Posterior cingulate gyrus (tissue), 11 donors: ENCODE measurements around the gene NCK2.

Experiments used
- DNase-seq, 10 donors: peaks; one replicate each; pipeline versions ENCODE4 v3.0.0 to v3.0.0-alpha.2; 2020 to 2021; ENCODE audit warnings: mixed read lengths in 3 of 10
- intact Hi-C: fragments of 100-400 bp; cut with DNase I; formaldehyde crosslinking; loops from one replicate; pipeline ENCODE4 v1.15.1; 2023

NCK2 gene

DNA sequence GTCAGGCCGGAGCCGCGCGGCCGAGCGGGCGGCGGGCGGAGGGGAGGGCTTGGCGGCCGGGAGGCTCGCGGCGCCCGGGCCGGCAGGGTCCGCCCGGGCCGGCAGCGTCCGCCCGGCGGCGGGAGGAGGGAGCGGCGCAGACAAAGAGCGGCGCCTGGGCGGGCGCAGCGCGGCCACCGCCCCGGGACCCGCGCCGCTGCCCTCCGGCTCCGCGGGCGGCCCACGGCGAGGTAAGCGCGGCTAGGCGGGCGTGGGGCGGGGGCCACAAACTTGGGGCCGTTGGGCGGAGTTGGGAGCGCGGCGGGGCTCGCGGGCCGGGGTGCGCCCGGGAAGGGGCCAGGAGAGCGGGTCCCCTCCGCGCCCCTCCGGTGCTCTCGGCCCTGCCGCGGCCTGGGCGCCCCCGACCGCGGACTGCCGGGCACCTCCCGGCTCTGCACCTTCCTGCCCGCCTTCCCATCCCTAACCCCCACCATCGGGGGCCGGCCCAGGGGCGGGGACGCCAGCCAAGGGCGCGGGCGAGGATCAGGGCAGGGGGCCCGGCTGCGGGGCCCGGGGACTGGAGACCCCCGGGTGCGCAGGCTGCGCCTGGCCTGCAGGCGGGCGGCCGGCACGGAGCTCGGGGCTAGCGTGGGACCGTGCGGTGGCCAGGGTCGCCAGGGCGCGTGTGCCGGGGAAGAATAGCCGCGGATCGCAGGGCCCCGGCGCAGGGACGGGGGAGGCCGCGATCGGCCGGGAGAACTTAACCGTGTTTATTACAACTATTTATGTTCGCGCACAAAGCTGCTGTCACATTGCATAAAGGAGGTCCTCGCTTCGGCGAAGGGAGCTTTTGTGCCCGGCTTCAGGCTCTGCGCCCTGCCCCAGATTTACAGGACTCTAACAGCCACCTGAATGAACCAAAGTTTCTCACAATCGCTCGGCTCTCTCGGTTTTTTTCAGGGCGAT, at the start of gene NCK2:
Gene NCK2 (plus strand): TSS at position 4 of the 945 bp plus-strand sequence. CDS start 110,152 bp downstream, outside the sequence.
- intact Hi-C loops = no loop called here
- peak in 3 of 10 donors; percentile 28 to 86 (median 72) for DNase-seq

DNA sequence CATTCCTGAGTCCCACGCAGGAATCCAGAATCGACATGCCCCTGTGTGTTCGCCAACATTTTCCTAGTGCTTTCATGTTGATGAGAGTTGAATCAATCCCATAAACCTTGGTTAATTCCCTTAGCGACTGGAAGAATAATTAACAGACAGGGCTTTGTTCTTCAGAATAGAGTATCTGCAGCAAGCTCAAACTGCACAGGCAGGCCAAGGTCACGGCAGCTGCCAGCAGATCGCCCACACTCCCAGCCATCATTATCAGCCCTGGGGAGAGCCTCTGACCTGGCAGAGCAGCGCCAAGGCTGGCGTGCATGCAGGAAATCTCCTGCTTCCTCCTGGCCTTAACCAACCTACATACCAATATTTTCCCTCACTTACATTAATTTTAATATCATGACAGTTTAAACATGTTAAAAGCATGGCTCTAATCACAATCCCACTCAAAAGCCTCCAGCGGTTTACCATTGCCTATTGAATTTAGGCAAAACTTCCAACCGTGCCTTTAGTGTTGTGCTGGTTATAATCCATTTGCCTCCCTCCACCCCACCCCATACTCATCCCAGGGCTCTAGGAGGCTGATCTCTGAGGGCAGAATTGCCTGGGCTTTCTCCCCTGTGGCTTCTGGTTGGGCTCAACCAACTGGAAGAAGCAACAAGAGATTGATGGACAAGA, 46.8 kb upstream of the NCK2 start:
- DNase-seq = peak in 1 of 10 donors; percentile 28
- intact Hi-C loops = no loop called here

DNA sequence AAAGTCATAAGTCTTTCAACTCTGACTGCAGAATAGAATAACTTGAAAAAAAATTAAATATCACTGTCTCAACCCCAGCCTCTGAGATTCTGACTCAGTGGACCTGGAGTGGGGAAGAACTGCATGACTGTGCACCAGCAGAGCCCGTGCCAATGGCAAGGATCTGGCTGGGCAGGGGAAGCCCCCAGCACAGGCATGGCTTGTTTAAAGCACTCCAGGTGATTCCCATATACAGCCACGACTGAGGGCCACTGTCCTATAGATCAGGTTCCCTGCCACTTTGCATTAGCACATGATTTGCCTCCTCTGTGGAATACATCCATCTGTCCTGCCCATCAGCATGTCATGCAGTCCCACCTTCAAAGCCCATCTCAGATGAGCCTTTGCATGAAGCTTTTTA, 45.9 kb upstream of the NCK2 start:
- intact Hi-C loops = no loop called here
- DNase-seq = no peak

DNA sequence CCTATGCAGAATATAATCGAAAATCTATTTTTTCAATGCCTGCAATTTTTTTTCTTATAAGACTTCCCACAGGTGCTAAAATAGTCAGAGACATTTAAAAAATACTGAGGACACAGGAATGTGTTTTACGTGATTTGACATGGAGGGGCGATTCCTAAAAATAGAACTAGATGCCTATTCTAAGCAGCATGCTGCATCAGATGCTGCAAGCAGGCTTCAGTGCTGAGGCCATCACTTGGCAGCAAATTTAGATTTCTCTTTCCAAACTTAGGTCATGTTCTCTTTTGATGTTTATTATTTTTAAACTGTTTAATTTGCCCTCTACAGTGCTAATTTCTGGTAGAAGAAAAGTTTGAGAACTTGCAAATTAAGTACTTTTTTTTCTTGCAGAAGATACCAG, 43.7 kb upstream of the NCK2 start:
- intact Hi-C loops = no loop called here
- no peak for DNase-seq

DNA sequence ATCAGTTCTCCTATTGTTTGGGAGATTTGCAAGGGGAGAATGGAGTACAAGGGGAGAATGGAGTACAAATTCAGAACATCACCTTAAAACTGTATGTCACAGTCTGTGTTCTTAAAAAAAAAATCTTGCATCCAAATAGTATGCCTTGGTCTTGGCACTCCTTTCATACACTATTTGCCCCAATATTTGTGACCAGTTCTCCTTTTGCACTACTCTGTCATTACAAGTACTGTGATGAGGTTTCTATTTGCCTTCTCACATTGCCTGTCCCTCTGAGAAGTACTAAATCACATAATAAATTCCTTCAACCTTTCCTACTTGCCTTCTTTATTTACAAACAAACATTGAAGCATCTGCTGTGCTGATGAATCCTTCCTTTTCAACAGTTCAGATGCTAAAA, 36.0 kb upstream of the NCK2 start:
- DNase-seq = no peak

DNA sequence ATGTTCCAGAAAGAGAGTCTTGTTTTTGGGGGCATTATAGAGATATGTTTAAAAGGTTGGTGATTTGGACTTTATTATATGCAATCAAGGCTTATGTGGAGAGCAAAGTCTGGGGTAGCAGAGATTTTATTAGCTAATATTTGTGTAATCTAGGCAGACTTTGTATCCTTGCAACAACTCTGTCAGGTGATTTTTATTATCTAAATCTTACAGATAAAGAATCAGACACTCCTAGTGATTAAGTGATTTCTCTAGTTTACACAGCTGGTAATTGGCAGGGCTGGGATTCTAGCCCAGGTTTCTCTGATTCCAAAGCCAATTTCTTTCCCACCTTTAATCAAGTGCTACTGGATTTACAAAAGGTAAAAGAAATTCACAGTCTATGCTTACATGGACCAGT, 33.3 kb upstream of the NCK2 start:
- no peak for DNase-seq
- intact Hi-C loops = no loop called here

More for the DNA sequence above, 36.0 kb upstream of the NCK2 start:
- intact Hi-C loops = no loop called here

DNA sequence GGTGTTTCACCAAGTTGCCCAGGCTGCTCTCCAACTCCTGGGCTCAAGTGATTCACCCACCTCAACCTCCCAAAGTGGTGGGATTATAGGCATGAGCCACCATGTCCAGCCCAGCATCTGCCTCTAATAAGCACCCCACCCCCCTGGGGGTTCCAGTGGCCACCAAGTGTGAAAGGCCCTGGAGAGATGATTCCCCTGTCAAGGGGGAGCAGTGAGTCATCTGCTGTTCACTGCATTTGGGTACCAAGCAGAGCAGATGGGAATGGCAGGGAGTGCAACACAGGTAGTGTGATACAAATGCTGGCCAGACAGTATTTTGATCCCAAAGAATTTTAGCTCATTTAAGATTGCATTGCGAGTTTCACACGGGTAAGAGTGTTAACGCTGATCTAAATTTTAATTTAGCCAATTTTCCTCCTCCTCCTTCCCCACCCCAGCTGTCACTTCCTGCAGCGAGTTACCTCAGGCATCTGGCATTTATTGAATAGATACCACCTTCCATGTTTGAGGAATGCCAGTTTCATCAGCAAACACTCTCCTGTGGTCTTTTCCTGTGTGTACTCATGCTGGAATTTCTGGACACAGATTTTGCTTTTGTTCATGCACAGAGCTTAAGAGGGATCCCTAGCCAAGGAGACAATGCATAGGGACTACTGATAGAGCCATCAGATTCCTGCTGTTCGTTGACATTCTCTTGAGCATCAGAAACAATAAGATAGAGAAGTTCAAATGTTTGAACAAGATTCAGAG, 32.4 kb upstream of the NCK2 start:
- no peak for DNase-seq
- intact Hi-C loops = no loop called here

DNA sequence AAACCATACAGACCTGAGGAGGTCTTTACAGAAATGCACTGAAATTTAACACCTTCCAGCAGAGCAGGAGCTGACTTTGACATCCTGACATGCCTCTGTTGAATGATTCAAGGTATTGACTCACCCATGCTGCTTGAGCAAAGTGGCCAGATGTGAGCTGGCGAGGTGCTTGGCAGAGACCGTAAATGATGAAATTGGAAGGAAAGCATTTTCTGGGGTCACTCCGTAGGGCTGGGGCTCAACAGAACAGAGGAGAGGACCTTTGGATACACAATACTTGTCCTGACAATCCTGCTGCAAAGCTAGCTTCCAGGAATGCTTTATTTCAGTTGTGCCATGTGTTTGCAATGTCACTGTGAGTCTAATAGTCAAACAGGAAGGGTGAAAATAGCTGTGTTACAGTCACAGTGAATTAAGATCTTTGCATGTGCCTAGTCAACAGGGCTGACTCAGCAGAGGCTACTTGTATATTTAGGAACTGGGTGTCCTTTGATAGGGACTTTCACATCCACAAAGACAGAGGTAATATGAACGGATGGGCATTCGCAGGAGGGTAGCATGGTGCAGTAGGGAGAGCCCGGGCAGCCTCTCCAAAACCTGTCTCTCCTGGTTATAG, 31.6 kb upstream of the NCK2 start:
- intact Hi-C loops = no loop called here
- DNase-seq = no peak

DNA sequence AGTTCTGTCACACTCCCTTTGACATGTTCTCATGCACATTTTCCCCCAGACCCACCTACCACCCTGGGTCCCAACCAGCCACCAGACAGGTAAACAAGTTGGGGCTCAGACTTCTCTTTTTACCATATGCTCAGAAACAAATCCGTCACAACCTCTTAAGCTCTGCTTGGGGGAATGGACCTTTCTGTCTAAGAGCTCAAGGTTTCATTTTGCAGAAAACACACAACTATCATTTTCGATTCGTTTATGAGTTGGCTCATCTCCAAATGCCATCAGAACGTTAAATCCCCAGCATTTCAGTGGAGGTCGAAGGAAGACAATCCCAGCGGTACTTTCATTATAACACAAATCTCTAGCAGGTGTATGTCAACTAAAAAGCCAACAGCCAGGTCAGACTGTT, 30.6 kb upstream of the NCK2 start:
- intact Hi-C loops = no loop called here
- no peak for DNase-seq

DNA sequence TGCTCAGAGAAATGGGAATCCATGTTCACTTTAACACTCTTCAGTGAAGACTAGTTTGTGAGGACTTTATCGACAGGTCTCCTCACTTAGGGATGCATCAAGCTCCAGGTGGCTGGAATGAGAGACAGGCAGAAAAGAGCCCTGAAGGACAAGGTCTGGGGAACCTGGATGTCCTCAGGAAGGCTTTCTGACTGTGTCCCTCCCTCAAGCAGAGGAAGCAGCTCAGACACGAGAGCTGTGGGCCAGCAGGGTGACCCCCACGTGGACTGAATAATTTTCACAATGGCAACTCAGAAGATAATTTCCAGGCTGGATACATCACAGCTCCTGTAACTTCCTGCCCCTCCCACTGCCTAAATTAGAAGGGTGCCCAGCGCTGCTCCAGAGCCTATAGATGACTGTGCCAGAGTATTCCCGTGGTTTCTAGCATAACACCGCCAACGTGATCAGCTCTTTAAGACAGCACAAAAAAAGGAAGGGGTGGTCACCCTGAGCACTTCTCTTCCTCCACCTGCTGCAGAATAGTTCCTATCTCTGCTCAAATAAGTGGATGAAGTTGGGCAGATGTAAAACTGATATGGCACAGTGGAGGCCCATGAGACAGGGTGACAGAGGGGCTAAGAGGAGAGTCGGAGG, 25.7 kb upstream of the NCK2 start:
- DNase-seq = no peak
- intact Hi-C loops = no loop called here

DNA sequence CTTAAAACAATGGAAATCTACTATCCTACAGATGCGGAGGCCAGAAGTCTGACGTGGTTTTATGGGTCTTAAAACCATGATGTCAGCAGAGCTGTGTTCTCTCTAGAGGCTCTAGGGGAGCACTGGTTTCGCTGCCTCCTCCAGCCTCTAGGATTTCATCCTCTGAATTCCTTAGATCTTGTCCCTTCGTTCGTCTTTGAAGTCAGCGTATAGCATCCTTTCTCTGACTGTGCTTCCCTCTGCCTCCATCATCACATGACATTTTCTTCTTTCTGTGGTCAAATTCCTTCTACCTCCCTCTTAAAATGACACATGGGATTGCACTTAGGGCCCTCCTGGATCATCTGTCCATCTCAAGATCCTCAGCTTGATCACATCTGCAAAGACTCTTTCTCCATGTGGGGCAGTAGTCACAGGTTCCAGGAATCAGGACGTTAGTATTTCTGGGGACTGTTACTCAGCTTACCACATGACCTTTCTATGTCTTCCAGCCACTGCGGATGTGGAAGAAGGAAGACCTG, 22.7 kb upstream of the NCK2 start:
- intact Hi-C loops = no loop called here
- no peak for DNase-seq

DNA sequence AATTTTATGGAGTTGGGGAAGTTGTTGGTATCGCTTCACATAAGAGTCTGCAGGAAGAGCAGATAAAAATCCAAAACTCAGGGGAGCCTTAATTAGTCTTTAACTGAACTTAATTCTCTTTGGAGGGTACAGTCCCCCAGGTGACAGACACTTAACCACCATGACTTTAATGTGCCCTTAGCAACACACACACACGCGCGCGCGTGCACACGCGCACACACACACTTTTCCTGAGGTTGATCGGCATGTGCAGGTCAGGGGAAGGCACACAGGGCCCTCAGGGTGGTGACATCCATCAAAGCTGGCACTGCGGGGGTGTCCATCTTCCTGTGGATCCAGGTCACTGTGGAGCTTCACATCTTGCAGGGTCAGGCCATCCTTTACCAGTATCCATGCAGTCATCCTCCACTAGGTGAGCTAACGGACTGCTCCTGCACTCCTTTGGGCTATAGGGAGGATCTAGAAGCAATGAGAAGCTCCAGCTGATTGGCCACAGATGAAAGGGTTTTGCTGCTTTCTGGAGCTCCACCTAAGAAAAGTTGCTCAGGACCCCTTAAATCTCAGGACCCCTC, 21.9 kb upstream of the NCK2 start:
- intact Hi-C loops = no loop called here
- DNase-seq = no peak

DNA sequence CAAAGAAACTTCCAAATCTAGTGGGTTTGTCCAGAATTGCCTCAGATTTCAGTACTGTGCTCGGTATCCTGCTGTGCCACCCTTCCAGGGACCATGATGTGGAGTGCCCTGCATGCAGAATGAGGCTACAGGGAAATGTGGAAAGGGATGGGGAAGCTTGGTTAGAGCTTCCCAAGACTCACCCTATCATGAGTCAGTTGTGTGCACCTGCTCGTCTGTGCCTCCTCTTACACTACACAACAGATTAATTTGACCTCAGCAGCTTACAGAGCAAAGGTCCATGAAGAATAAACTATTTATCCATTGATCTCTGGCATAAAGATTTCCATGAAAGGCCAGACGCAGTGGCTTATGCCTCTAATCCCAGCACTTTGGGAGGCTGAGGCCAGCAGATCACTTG, 21.3 kb upstream of the NCK2 start:
- DNase-seq = no peak
- intact Hi-C loops = no loop called here

DNA sequence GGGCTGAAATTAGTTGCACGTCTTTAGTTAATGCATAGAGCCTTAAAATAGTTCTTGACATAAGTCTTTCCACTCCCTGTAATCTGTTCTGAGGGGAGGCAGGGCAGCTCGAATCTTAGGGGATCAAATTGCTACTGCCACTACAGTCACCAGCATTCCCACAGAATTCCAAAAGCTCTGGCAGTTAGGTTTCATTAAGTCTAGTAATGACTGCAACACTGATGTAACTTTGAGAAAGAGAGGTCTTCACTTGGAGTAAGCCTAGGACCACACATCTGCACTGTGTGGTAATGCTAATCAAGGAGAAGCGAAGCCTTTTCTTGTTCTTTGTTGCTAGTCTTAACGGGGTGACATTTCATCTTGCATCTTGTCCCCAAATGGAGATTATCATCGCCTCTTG, 19.3 kb upstream of the NCK2 start:
- intact Hi-C loops = no loop called here

DNA sequence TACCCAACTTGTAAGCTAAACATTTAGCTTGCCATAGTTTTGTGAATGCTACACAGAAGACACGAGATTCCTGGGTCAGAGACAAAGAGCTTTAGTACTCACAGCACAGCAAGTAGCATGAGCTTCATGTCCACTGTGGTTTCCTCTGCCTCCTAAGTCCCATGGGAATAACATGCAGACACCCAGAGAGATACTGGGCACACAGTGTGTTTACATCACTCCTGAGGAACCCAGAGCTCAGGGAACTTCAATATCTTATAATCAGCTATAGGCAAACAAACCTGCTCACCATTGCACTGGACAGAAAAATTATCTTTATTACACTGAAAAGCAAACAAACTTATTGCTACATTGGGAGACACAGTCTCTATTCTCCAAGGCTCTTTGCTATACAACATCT, 14.5 kb upstream of the NCK2 start:
- intact Hi-C loops = no loop called here
- no peak for DNase-seq

More for the DNA sequence above, 19.3 kb upstream of the NCK2 start:
- DNase-seq = no peak

DNA sequence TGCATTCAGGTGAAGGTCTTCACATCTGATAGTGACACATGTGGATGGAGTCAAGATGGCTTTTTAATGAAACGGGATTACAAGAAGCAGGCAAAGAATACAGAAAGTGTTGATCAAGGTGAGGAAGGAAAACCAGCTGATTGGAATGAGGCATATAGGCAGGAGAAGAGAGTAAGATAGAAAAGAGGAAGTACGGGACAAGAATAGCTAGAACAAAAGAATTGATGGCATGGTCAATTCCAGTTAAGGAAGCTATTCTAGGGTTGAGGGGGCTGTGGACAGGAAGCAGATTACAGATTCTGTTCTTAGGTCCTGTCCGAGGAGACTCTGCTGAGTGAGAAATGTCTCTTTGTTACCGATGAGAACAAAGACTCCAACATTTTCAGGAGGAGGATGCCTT, 13.2 kb upstream of the NCK2 start:
- intact Hi-C loops = no loop called here

DNA sequence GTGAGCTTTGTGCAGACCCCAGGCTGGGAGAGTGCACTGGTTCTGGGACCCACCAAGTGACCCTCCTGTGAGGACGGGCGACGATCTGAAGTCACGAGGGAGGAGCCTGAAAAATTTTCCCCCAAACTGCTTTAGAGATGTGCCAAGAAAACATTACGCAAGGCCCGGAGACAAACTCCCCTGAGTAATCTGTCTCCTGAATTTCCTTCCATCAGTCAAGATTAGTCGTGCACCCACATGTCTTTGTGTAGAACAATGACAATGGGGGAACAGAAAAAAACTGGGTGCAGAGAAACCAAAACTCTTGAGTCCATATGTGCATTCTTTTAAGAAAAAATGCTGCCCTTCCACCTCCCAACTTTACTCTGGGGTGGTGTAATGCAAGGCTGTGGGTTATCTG, 12.6 kb upstream of the NCK2 start:
- intact Hi-C loops = no loop called here
- peak in 1 of 10 donors; percentile 83 for DNase-seq

More for the DNA sequence above, 13.2 kb upstream of the NCK2 start:
- no peak for DNase-seq

DNA sequence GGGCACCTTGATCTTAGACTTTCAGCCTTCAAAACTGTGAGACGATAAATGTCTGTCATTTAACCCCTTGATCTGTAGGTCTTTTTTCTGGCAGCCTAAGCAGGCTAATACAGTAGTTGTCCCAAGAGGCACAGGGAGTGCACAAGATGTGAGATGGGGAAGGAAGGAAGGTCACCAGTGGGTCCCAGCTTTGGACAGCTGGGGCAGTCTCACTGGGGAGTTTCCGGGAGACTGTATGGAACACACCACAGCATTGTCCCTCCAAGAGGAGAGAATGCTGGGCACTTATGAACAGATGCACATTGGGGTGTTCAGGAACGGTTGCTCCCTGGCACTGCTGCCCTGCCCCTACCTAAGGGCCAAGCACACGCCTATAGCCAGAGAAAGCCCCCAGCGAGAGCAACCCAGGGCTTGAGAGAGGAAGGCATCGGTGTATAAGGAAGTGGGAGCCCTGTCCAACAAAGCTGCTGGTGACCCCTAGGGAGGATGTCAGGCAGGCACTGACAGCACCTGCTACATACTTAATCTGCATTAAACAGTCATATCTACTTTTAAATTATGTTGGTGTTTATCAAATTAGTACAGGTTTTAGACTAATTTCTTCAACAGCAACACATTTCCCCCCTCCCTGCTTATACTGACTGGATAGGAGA, 11.6 kb upstream of the NCK2 start:
- intact Hi-C loops = no loop called here
- DNase-seq = no peak

DNA sequence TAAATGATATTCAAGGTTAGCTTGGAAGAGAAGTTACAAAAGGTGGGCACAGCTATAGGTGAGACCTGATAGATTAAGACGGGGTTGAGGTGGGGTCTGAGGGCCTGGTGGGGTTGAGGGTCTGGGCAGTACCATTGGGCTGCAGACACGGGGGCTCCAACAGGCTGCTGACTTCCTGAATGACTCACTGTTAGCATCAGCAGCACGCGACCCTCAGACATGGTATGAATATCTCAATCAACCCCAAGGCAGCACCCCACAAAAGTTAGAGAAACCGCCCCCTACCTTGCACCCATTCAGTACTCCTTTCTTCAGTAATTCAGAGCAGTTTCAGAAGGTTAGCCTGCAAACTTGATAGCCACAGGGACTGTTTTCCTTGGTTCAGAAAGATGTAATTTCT, 10.8 kb upstream of the NCK2 start:
- no peak for DNase-seq

More for the DNA sequence above, 10.8 kb upstream of the NCK2 start:
- intact Hi-C loops = no loop called here
